Measurements from ENCODE around the gene FAM78B.

GRCh38 chr1:166121010-166121409, 45.8 kb downstream of the FAM78B start:
- TF ChIP-seq EZH2phosphoT487 (IDR thresholded peaks at IDR 0.05; ENCODE audit: insufficient read depth, low read depth) (no peak), EZH2 (IDR thresholded peaks at IDR 0.05; ENCODE audit: insufficient read depth, poor library complexity, severe bottlenecking) (no peak)
